Measurements from ENCODE around the gene HSD17B3.
"Not testable (repeated sequence)": the region's sequence is repeated elsewhere in the genome, so short reads cannot be mapped to it uniquely, and the experiment has no call there.

Gene HSD17B3

DNA sequence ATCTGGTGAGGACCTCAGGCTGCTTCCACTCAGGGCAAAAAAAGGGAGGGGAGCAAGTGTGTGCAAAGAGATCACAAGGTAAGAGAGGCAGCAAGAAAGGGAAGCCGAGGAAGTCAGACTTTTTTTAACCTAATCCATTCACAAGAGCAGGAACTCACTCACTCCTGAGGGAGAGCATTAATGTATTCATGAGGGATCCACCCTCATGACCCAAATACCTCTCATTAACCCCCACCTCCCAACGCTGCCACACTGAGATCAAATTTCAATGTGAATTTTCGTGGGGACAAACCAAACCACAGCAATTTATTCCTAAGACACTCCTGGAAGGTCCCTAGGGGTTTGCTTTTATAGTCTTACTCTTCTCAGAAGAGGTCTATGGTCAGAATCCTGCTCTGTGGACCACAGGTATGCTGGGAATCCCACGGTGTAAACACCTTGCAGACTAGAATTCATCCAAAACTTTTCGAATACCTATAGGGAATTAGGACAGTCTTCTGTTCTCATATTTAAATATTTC lies 108.7 kb downstream of the HSD17B3 start:
- ATAC-seq (no peak), DNase-seq (no peak)

DNA sequence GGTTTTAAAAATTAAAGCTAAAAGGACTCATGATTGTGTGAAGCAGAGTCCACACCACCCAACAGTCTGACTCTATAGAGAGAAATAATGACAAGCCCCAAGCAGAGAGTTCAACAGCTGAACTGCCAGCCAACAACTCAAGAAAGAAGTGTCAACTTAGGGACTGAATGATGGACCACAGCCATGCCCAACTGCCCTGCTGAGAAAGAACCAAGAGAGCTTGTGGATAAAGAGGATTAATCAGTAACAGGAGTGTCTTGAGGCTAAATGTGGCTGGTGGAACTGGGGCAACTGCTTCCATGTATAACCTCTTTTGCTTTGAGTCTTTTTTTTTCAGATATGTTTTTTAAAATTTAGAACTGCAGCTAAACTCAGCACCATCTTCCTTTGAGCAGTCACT lies 109.3 kb downstream of the HSD17B3 start:
- DNase-seq, result no peak
- ATAC-seq, result no peak

DNA sequence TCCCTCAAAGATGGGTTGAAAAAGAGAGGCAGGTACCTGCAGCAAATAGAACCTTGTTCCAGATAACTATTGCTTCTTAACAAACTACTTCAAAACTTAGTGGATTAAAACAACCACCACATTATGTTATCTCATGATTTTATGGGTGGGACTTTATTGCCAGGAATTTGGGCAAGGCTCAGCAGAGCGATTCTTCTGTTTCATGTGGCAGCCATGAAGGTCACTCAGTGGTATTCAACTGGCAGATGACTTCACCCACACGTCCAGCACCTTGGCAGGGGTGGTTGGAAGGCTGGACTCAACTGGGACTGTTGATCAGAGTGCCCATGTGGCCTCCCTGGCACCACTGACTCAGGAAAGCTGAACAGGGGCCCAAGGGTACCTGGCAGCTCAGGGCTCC lies 112.0 kb downstream of the HSD17B3 start:
- DNase-seq (no peak), ATAC-seq (no peak)

DNA sequence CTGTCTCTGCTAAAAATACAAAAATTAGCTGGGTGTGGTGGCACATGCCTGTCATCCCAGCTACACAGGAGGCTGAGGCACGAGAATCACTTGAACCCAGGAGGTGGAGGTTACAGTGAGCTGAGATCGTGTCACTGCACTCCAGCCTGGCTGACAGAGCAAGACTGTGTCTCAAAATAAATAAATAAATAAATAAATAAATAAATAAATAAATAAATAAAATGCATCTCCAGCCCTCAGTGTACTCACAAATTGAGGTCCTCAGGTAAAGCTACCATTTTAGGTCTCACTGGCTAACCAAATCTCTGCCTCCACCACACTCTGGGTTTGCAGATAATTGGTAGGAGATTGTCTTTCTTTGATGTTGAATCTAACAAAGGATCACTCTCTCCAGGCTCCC lies 112.4 kb downstream of the HSD17B3 start:
- not testable (repeated sequence) for DNase-seq, ATAC-seq

DNA sequence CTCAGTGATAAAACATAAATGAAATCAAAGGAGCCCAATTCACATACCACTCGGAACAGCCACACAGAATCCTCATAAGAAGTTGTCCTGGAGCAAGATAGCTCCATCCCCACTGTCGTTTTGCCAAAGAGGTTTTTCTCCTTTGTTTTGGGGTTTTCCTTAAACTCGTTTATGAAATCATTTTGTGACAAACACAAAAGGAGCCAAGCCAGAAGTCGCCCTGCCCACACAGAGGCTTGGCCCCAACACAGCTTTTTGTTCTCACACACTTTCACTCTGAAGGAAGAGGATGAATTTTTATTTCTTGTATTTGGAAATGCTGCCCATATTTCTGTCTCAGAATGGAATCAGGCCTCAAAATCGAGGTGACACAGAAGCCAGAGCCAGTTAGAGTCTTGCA lies 113.4 kb downstream of the HSD17B3 start:
- ATAC-seq, result no peak
- DNase-seq, result no peak

DNA sequence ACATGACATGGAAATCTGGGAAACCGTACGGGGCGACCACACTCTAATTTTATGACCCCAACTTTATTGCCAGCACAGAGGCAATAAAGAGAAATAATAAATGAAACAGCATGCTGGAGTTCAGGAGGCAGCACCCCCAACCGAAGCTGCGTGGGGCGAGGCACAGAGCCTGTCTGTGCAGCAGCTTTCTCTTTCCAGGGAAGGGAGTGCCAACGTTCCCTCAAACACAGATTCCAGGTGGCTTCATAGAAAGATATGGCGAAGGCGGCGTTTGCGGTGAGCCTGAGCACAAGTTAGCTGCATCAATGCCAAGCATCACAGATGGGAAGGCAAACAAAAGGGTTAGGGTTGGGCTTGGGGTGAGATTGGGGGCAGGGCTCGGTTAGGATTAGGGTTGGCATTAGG lies 114.8 kb downstream of the HSD17B3 start:
- no peak for ATAC-seq
- no peak for DNase-seq

DNA sequence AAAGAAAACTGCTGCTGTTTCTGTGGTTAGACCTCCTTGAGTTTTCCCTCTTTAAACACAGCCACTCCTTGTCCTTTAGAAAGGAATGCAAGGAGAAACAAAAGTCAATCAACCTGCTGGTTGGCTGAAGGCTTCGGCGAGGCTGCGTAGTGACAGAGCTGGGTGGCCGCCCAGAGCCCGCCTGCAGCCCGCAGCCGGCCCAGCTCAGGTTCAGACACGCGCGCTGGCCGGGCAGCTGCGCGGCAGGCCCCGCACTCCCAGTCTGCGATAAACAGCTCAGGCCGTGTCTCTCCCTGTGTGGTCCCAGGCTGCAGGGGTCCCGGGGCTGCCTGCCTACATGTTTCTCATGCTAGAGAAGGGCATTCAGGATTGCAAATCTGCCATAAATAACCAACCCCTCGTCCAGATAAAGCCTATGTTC lies 115.4 kb downstream of the HSD17B3 start:
- no peak for DNase-seq
- ATAC-seq, result no peak

DNA sequence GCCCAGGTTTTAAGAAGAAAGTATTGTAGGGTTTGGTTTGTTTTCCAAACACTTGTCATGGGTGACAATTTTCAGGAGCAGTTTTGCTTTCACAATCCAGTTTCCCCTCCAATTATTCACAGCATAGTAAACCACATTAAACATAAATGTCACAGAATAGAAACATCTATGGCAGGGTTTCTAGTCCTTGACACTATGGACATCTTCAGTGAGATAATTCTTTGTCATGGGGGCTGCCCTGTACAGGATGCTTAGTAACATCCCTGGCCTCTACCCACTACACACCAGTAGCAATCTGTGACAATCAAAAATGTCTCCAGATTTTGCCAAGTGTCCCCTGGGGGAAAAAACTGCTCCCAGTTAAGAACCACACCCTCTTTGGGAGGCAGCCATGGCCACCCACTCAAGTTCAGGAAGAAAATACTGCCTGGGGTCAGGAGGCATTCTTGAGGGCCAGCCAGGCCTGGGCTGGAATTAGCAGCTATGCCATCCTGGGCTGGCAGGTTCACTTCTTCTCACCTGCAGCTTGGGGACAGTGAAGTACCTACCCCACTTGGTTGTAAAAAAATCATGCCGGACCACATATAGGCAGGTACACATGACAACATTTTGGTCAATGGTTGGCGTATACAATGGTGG lies 116.3 kb downstream of the HSD17B3 start:
- DNase-seq, result no peak
- no peak for ATAC-seq

Measured in stimulated activated naive CD8-positive, alpha-beta T cell treated with anti-CD3 and anti-CD28 coated beads, Interleukin-15, Interleukin-2, amounts not matched to agents 100 U/mL and 50 U/mL, for 24 hours (primary cell).